GM13977 (cell line): Measurements from ENCODE around the gene NOA1.
"Not testable (repeated sequence)": the region's sequence is repeated elsewhere in the genome, so short reads cannot be mapped to it uniquely, and the experiment has no call there.

Experiments used
- DNase-seq: peaks from one replicate; pipeline ENCODE4 v3.0.0; 2012; ENCODE audit warnings: low spot score
- CTCF ChIP-seq: IDR thresholded peaks from 2 replicates; pipeline ENCODE4 v1.5.1; 2012; ENCODE audit warnings: mild to moderate bottlenecking, control low read depth; ENCODE audit not compliant: insufficient read depth; ENCODE audit errors: extremely low read depth, missing control alignments
- in situ Hi-C: fragments of 300-500 bp; cut with MboI; formaldehyde crosslinking; loops from one replicate; pipeline ENCODE4 v1.12.0; 2022; ENCODE audit warnings: low sequenced_read_pairs, low pct_unique_long_range_greater_than_20kb, mixed read lengths, inconsistent platforms; ENCODE audit not compliant: unreplicated experiment

The NOA1 gene

GRCh38 chr4:56940403-56940802 is 37.0 kb downstream of the NOA1 start:
- TF ChIP-seq CTCF = no peak
- in situ Hi-C loops = no loop called here
- DNase-seq = no peak

DNA sequence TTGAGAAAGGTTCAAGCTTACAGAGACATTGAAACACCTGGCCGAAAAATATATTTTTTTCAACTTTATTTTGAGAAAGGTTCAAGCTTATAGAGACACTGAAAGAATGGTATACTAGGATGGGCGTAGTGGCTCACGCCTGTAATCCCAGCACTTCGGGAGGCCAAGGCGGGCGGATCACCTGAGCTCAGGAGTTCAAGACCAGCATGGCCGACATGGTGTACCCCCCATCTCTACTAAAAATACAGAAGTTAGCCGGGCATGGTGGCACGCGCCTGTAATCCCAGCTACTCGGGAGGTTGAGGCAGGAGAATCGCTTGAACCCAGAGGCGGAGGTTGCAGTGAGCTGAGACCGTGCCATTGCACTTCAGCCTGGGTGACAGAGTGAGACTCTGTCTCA is 37.6 kb downstream of the NOA1 start:
- in situ Hi-C loops, DNase-seq: not testable (repeated sequence)

- in situ Hi-C loops = no loop called here
- no peak for DNase-seq
Observed at GRCh38 chr4:56937262-56937661, 40.1 kb downstream of the NOA1 start.

DNA sequence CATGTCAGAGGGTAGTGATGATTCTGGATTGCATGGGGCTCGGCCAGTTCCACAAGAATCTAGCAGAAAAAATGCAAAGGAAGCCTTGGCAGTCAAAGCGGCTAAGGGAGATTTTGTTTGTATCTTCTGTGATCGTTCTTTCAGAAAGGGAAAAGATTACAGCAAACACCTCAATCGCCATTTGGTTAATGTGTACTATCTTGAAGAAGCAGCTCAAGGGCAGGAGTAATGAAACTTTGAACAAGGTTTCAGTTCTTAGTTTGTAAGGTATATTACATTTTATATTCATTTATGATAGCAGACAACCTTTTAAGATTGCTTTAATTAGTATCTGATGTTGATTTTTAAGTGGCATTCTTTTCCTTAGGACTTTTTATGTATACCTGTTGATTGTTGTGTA is 45.5 kb downstream of the NOA1 start:
- DNase-seq = no peak
- in situ Hi-C loops = no loop called here
- TF ChIP-seq CTCF = no peak

More at GRCh38 chr4:56937262-56937661, 40.1 kb downstream of the NOA1 start:
- no peak for TF ChIP-seq CTCF

GRCh38 chr4:56930638-56931037 is 46.8 kb downstream of the NOA1 start:
- DNase-seq = no peak
- TF ChIP-seq CTCF = no peak
- in situ Hi-C loops = no loop called here

- TF ChIP-seq CTCF = no peak
- in situ Hi-C loops = no loop called here
- DNase-seq = no peak
Observed at GRCh38 chr4:56927196-56927595, 50.2 kb downstream of the NOA1 start.

DNA sequence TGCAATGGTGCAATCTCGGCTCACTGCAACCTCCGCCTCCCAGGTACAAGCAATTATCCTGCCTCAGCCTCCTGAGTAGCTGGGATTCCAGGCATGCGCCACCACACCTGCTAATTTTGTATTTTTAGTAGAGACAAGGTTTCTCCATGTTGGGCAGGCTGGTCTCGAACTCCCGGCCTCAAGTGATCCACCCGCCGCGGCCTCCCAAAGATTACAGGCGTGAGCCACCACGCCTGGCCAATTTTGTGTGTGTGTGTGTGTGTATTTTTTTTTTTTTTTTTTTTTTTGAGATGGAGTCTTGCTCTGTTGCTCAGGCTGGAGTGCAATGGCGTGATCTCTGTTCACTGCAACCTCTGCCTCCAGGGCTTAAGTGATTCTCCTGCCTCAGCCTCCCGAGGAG is 62.4 kb downstream of the NOA1 start:
- DNase-seq, in situ Hi-C loops: not testable (repeated sequence)

DNA sequence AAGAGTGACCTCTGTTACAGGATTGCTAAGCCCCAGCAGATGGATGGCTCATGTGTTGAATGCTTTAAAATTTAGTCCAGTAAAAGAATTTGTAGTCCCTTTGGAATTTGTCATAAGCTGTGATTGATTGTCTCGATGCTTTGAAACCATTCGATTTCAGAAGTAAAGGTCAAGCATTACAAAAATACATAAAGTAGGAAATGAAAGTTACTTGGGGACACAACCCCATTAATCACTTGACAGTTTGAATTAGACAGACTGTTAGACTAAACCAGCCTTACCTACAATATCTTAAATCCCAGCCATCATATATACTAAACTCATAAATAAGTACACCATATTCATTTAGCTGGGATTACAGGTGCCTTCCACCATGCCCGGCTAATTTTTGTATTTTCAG is 63.1 kb downstream of the NOA1 start:
- no peak for DNase-seq
- in situ Hi-C loops = no loop called here
- TF ChIP-seq CTCF = no peak
